K562 (cell line): ENCODE results near the gene GAB2. TPM values are rescaled to one million over a fixed set of nuclear protein-coding genes. Genes with fewer than 3 reads are reported as not detected.

Experiments
- AFF4 ChIP-seq: sonication (generic); formaldehyde crosslinking; IDR thresholded peaks from 2 replicates; pipeline ENCODE4 v1.8.0; 2023; ENCODE audit warnings: mild to moderate bottlenecking, missing genetic modification reagents
- ASH1L ChIP-seq: fragments of 450-650 bp; IDR thresholded peaks from 2 replicates; pipeline ENCODE4 v1.6.1; 2018; ENCODE audit warnings: borderline replicate concordance, mild to moderate bottlenecking, low read depth; ENCODE audit not compliant: partially characterized antibody
- ATF1 ChIP-seq, 2 experiments: fragments of 450-650 bp in 1 of 2; IDR thresholded peaks; 2 replicates each; pipeline ENCODE4 v1.6.1; 2016; ENCODE audit warnings: missing compliant biosample characterization in 1 of 2, missing genetic modification characterization in 1 of 2
- BHLHE40 ChIP-seq: IDR thresholded peaks from 2 replicates; pipeline ENCODE4 v1.6.1; 2011; ENCODE audit warnings: low read length, improper control_type of control experiment
- E2F1 ChIP-seq: sonication (generic); formaldehyde crosslinking; IDR thresholded peaks from 2 replicates; pipeline ENCODE4 v1.8.1; 2023; ENCODE audit warnings: mild to moderate bottlenecking, missing genetic modification reagents, moderate library complexity
- ESRRB ChIP-seq: fragments of 250-450 bp; sonication (Bioruptor Pico); IDR thresholded peaks from 2 replicates; pipeline ENCODE4 v1.5.0; 2020; ENCODE audit warnings: mild to moderate bottlenecking, moderate library complexity, borderline replicate concordance
- HMG20B ChIP-seq: fragments of 250-450 bp; sonication (Bioruptor Pico); IDR thresholded peaks from 2 replicates; pipeline ENCODE4 v1.5.0; 2021; ENCODE audit warnings: mild to moderate bottlenecking
- POLR2AphosphoS5 ChIP-seq: IDR thresholded peaks from 2 replicates; pipeline ENCODE4 v1.6.1; 2011; ENCODE audit warnings: mild to moderate bottlenecking, low read depth, low read length, moderate library complexity; ENCODE audit not compliant: control insufficient read depth, insufficient read depth
- RBM15 ChIP-seq: fragments of 200-400 bp; formaldehyde crosslinking; IDR thresholded peaks from 2 replicates; pipeline ENCODE4 v1.6.1; 2018; ENCODE audit warnings: mild to moderate bottlenecking, low read length, moderate library complexity; ENCODE audit not compliant: insufficient read depth
- RBM17 ChIP-seq: fragments of 200-400 bp; formaldehyde crosslinking; IDR thresholded peaks from 2 replicates; pipeline ENCODE4 v1.6.1; 2017; ENCODE audit warnings: low read depth, mild to moderate bottlenecking, low read length, borderline replicate concordance
- RUNX1 ChIP-seq: sonication (generic); IDR thresholded peaks from 2 replicates; pipeline ENCODE4 v1.6.1; 2016; ENCODE audit warnings: antibody characterized with exemption, low read depth
- TAF7 ChIP-seq: fragments of 450-650 bp; IDR thresholded peaks from 2 replicates; pipeline ENCODE4 v1.6.1; 2016; ENCODE audit warnings: missing genetic modification characterization, missing compliant biosample characterization
- THAP7 ChIP-seq: fragments of 250-450 bp; sonication (Bioruptor Pico); IDR thresholded peaks from 2 replicates; pipeline ENCODE4 v1.5.0; 2021
- THRAP3 ChIP-seq: fragments of 450-650 bp; IDR thresholded peaks from 2 replicates; pipeline ENCODE4 v1.6.1; 2016; ENCODE audit warnings: mild to moderate bottlenecking, inconsistent platforms, borderline replicate concordance
- UBTF ChIP-seq, 2 experiments: IDR thresholded peaks; 2 replicates each; pipeline ENCODE4 v1.6.1; 2012; ENCODE audit warnings: improper control_type of control experiment in 2 of 2, low read depth in 2 of 2, low read length in 2 of 2, borderline replicate concordance in 1 of 2
- ZBTB2 ChIP-seq: fragments of 450-650 bp; IDR thresholded peaks from 2 replicates; pipeline ENCODE4 v1.6.1; 2016; ENCODE audit warnings: antibody characterized with exemption
- ZNF124 ChIP-seq: sonication (generic); formaldehyde crosslinking; IDR thresholded peaks from 2 replicates; pipeline ENCODE4 v1.8.1; 2022; ENCODE audit warnings: missing genetic modification reagents
- ZNF174 ChIP-seq: fragments of 250-450 bp; sonication (Bioruptor Pico); IDR thresholded peaks from 2 replicates; pipeline ENCODE4 v1.4.0; 2020; ENCODE audit warnings: mild to moderate bottlenecking
- polyA plus RNA-seq, 8 experiments: library from polyadenylated mRNA; depleted of rRNA in 4 of 8; stranded (reverse) in 5 of 8; unstranded in 3 of 8; fragments of >200 nt; fragmentation: Nextera tagmentation in 2 of 8; fragmentation: Illumina TruSeq in 1 of 8; extraction: Ambion mirVana in 2 of 8; extraction: Trizol in 1 of 8; gene quantifications; 2 replicates each; pipeline versions ENCODE4 v1.2.1 to v1.2.3, GENCODE V29; 2011 to 2014; ENCODE audit warnings: inconsistent platforms in 1 of 8, missing spikeins in 1 of 8
- total RNA-seq, 7 experiments: library from RNA; depleted of rRNA in 6 of 7; stranded (reverse); fragments of >200 nt in 6 of 7; fragmentation: Illumina TruSeq in 2 of 7; extraction: Trizol in 2 of 7; gene quantifications; 2 replicates each; pipeline versions ENCODE4 v1.2.1 to v1.2.3, GENCODE V29; 2011 to 2021; ENCODE audit warnings: low replicate concordance in 1 of 7

GAB2 gene
- total and polyA plus RNA-seq, 9 of the 15 experiments (the other 6 are each of a cell fraction or from before 2014, with no cell fraction given): 2.3 to 35.2 (median 16.1) TPM

GRCh38 chr11:78292109-78292803 lies 125.4 kb downstream of the GAB2 start (continued):
- TF ChIP-seq TAF7 (no peak), BHLHE40 (peak; percentile 99), HMG20B (no peak), ASH1L (no peak), ATF1 (CRISPR knock-in tag; IDR thresholded peaks at IDR 0.05) (no peak), ATF1 (tag; IDR thresholded peaks at IDR 0.05) (peak; percentile 56), UBTF (IDR thresholded peaks at IDR 0.05; ENCODE audit: borderline replicate concordance in 1 of 2, low read depth in 2 of 2, low read length in 2 of 2) (no peak), POLR2AphosphoS5 (peak; percentile 73), ZNF124 (CRISPR knock-in tag) (no peak), RBM17 (no peak), ZBTB2 (peak; percentile 47; the same call in 1 of the 2 replicates), ZNF174 (CRISPR knock-in tag) (no peak), RUNX1 (no peak), THRAP3 (no peak), ESRRB (CRISPR knock-in tag) (no peak), E2F1 (CRISPR knock-in tag) (no peak), RBM15 (no peak), AFF4 (CRISPR knock-in tag) (0 out of 2 replicates have a peak, but pooled peaks have one; percentile 33), THAP7 (CRISPR knock-in tag) (no peak)
